ENCODE data around the gene SLCO2A1.

SLCO2A1 gene

GRCh38 chr3:134078169-134078831 is 48.6 kb upstream of the SLCO2A1 start:
- TF ChIP-seq, protein P1, sequence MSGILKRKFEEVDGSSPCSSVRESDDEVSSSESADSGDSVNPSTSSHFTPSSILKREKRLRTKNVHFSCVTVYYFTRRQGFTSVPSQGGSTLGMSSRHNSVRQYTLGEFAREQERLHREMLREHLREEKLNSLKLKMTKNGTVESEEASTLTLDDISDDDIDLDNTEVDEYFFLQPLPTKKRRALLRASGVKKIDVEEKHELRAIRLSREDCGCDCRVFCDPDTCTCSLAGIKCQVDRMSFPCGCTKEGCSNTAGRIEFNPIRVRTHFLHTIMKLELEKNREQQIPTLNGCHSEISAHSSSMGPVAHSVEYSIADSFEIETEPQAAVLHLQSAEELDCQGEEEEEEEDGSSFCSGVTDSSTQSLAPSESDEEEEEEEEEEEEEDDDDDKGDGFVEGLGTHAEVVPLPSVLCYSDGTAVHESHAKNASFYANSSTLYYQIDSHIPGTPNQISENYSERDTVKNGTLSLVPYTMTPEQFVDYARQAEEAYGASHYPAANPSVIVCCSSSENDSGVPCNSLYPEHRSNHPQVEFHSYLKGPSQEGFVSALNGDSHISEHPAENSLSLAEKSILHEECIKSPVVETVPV (CRISPR knock-in tag; IDR thresholded peaks at IDR 0.05), result no peak
- TF ChIP-seq RARB (CRISPR knock-in tag; IDR thresholded peaks at IDR 0.05) (no peak), BACH2 (CRISPR knock-in tag; IDR thresholded peaks at IDR 0.05; ENCODE audit: borderline replicate concordance) (no peak), ISL1 (CRISPR knock-in tag; IDR thresholded peaks at IDR 0.05) (no peak), PPARA (CRISPR knock-in tag; IDR thresholded peaks at IDR 0.05; ENCODE audit: borderline replicate concordance) (no peak), SNAI2 (CRISPR knock-in tag; IDR thresholded peaks at IDR 0.05) (no peak), OSR1 (CRISPR knock-in tag; IDR thresholded peaks at IDR 0.05) (no peak)
- TF ChIP-seq, protein P2, sequence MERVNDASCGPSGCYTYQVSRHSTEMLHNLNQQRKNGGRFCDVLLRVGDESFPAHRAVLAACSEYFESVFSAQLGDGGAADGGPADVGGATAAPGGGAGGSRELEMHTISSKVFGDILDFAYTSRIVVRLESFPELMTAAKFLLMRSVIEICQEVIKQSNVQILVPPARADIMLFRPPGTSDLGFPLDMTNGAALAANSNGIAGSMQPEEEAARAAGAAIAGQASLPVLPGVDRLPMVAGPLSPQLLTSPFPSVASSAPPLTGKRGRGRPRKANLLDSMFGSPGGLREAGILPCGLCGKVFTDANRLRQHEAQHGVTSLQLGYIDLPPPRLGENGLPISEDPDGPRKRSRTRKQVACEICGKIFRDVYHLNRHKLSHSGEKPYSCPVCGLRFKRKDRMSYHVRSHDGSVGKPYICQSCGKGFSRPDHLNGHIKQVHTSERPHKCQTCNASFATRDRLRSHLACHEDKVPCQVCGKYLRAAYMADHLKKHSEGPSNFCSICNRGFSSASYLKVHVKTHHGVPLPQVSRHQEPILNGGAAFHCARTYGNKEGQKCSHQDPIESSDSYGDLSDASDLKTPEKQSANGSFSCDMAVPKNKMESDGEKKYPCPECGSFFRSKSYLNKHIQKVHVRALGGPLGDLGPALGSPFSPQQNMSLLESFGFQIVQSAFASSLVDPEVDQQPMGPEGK (CRISPR knock-in tag; IDR thresholded peaks at IDR 0.05; ENCODE audit: borderline replicate concordance), result no peak
- ATAC-seq, result no peak

GRCh38 chr3:134077649-134078161 is 48.0 kb upstream of the SLCO2A1 start:
- no peak for ATAC-seq
- TF ChIP-seq ZFP3 (CRISPR knock-in tag; IDR thresholded peaks at IDR 0.05) (no peak), BACH2 (CRISPR knock-in tag; IDR thresholded peaks at IDR 0.05; ENCODE audit: borderline replicate concordance) (no peak), PPARA (CRISPR knock-in tag; IDR thresholded peaks at IDR 0.05; ENCODE audit: borderline replicate concordance) (no peak), ZC3H10 (CRISPR knock-in tag; IDR thresholded peaks at IDR 0.05) (no peak), ZNF565 (CRISPR knock-in tag; conservative IDR thresholded peaks at IDR 0.05; ENCODE audit: low read depth) (no peak), CREB5 (CRISPR knock-in tag; IDR thresholded peaks at IDR 0.05; ENCODE audit: low read depth) (no peak)
- TF ChIP-seq, protein P1 (CRISPR knock-in tag; IDR thresholded peaks at IDR 0.05), result no peak

- no peak for ATAC-seq
- TF ChIP-seq GLIS3 (CRISPR knock-in tag; IDR thresholded peaks at IDR 0.05), result no peak
- no peak for TF ChIP-seq CSDC2 (CRISPR knock-in tag; IDR thresholded peaks at IDR 0.05)
These were observed 47.1 kb upstream of the SLCO2A1 start for GRCh38 chr3:134076851-134077250.

GRCh38 chr3:134075846-134076245 is 46.1 kb upstream of the SLCO2A1 start:
- no peak for ATAC-seq
- TF ChIP-seq RARB (CRISPR knock-in tag; IDR thresholded peaks at IDR 0.05) (no peak), ZC3H10 (CRISPR knock-in tag; IDR thresholded peaks at IDR 0.05) (no peak), ZNF8 (CRISPR knock-in tag; IDR thresholded peaks at IDR 0.05) (no peak), BACH2 (CRISPR knock-in tag; IDR thresholded peaks at IDR 0.05; ENCODE audit: borderline replicate concordance) (no peak), OSR1 (CRISPR knock-in tag; IDR thresholded peaks at IDR 0.05) (no peak), TSHZ2 (CRISPR knock-in tag; IDR thresholded peaks at IDR 0.05) (no peak), ARNTL (CRISPR knock-in tag; IDR thresholded peaks at IDR 0.05; ENCODE audit: borderline replicate concordance, low read depth) (no peak), CREB5 (CRISPR knock-in tag; IDR thresholded peaks at IDR 0.05; ENCODE audit: low read depth) (no peak)
- TF ChIP-seq, protein P2 (CRISPR knock-in tag; IDR thresholded peaks at IDR 0.05; ENCODE audit: borderline replicate concordance), result no peak
- TF ChIP-seq, protein P3, sequence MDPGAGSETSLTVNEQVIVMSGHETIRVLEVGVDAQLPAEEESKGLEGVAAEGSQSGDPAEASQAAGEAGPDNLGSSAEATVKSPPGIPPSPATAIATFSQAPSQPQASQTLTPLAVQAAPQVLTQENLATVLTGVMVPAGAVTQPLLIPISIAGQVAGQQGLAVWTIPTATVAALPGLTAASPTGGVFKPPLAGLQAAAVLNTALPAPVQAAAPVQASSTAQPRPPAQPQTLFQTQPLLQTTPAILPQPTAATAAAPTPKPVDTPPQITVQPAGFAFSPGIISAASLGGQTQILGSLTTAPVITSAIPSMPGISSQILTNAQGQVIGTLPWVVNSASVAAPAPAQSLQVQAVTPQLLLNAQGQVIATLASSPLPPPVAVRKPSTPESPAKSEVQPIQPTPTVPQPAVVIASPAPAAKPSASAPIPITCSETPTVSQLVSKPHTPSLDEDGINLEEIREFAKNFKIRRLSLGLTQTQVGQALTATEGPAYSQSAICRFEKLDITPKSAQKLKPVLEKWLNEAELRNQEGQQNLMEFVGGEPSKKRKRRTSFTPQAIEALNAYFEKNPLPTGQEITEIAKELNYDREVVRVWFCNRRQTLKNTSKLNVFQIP (CRISPR knock-in tag; IDR thresholded peaks at IDR 0.05; ENCODE audit: borderline replicate concordance, low read depth), result no peak
- TF ChIP-seq, protein P1 (CRISPR knock-in tag; IDR thresholded peaks at IDR 0.05), result no peak
